ENCODE measurements around the gene RCAN3. TPM values are rescaled to one million over a fixed set of nuclear protein-coding genes. Genes with fewer than 3 reads are reported as not detected.

Gene RCAN3
- total and polyA plus RNA-seq, 10 of the 15 experiments (the other 5 are each of a cell fraction or from before 2014, with no cell fraction given) = 0.02 to 0.46 (median 0.06) TPM; not detected in 3

- Histone ChIP-seq H3K79me2 (ENCODE audit: control insufficient read depth, insufficient read depth, low read length) (no peaks in the 10 kb centered on the region), H3K36me3 (ENCODE audit: control insufficient read depth in 2 of 2, insufficient read depth in 2 of 2, low read length in 1 of 2) (no peaks in the 10 kb centered on the region), H2AFZ (ENCODE audit: control insufficient read depth, low read depth, low read length) (no peak overlapping the region), H3K9me3 (replicated peaks; ENCODE audit: control insufficient read depth, insufficient read depth, low read length) (no peaks in the 10 kb centered on the region; the same call in 2 of the 3 replicates), H3K9ac (ENCODE audit: control insufficient read depth, insufficient read depth, low read length) (no peak overlapping the region), H3K4me2 (ENCODE audit: control insufficient read depth, insufficient read depth) (no peak overlapping the region), H3K4me1 (ENCODE audit: control insufficient read depth, insufficient read depth, low read length) (peaks cover 15% of the 10 kb centered on the region), H3K27me3 (replicated peaks in 1 of 2; ENCODE audit: control insufficient read depth in 2 of 2, insufficient read depth in 2 of 2, low read length in 1 of 2) (peaks cover 0 to 7% of the 10 kb centered on the region in 2 experiments; a peak in 2 of 4 replicates), H3K27ac (ENCODE audit: control insufficient read depth, insufficient read depth) (no peak overlapping the region), H4K20me1 (ENCODE audit: control insufficient read depth, insufficient read depth) (no peaks in the 10 kb centered on the region), H3K4me3 (no peak overlapping the region)
- SMC1A ChIA-PET (ENCODE audit: uncharacterized antibody, unreplicated experiment) = no interaction called here
- RAD21 ChIA-PET (ENCODE audit: unreplicated experiment) = interaction anchor here (1.5 kb wide), 1 partner anchor 47 kb away, joined by 7 read pairs; no protein-coding TSS in a partner anchor
- in situ Hi-C loops (cut with MboI) = no loop called here
- no peak for DNase-seq (ENCODE audit: low read depth, low spot score)
- CTCF ChIA-PET = interaction anchor here (1.0 to 3.2 kb wide), 7 partner anchors 14 to 308 kb away, joined by 3 to 12 read pairs (median 5); no protein-coding TSS in a partner anchor
- 8% methylated on average over 15 of the region's 15 CpGs for WGBS (ENCODE audit: insufficient coverage, insufficient replicate concordance, low lambda C conversion rate, missing lambda C conversion rate)
- BruUV-seq (replicated peaks) = no TSS peak
- intact Hi-C loops (cut with micrococcal nuclease; ENCODE audit: unreplicated experiment) = loop anchor here (5.0 kb wide), 1 partner anchor 97 kb away; no protein-coding TSS in a partner anchor
- POLR2A ChIA-PET = interaction anchor here (1.2 kb wide), 1 partner anchor 9 kb away, joined by 3 read pairs; no protein-coding TSS in a partner anchor
- ATAC-seq = no peak
- TF ChIP-seq IKZF1 (conservative IDR thresholded peaks at IDR 0.05) (no peak), ZNF687 (IDR thresholded peaks at IDR 0.05) (no peak)
- no peak for FAIRE-seq
Measured at GRCh38 chr1:24540051-24540905, 37.6 kb downstream of the RCAN3 start.

Measured in GM12878 (cell line).